Adrenal gland (tissue), 12 donors: ENCODE measurements around the gene MTNR1A. TPM values are rescaled to one million over a fixed set of nuclear protein-coding genes. Genes with fewer than 3 reads are reported as not detected.

Experiments
- DNase-seq, 7 donors: peaks; one replicate each; pipeline ENCODE4 v3.0.0-alpha.2; 2019 to 2020
- H3K27ac ChIP-seq, 5 donors: fragments of 200-600 bp; sonication (generic) in 4 of 5; 1 replicate in 3 of 5; 2 replicates in 2 of 5; pipeline versions ENCODE4 v1.5.1 to v1.8.0; 2016 to 2020; ENCODE audit warnings: mild to moderate bottlenecking in 1 of 5
- H3K27me3 ChIP-seq: fragments of 200-600 bp; 2 replicates; pipeline ENCODE4 v1.8.0; 2021
- H3K36me3 ChIP-seq, 2 donors: fragments of 200-600 bp; replicated peaks in 1 of 2; 1 replicate in 1 of 2; 2 replicates in 1 of 2; pipeline versions ENCODE4 v1.5.1 to v1.8.0; 2018 to 2022
- H3K4me1 ChIP-seq, 2 donors: fragments of 200-600 bp; replicated peaks in 1 of 2; 1 replicate in 1 of 2; 2 replicates in 1 of 2; pipeline versions ENCODE4 v1.5.1 to v1.8.0; 2018 to 2021
- H3K4me3 ChIP-seq, 4 donors: fragments of 200-600 bp; sonication (generic) in 3 of 4; one replicate each; pipeline ENCODE4 v1.5.1; 2016 to 2018
- H3K9me3 ChIP-seq, 3 donors: fragments of 200-600 bp; sonication (generic) in 1 of 3; replicated peaks in 1 of 3; 1 replicate in 2 of 3; 2 replicates in 1 of 3; pipeline versions ENCODE4 v1.5.1 to v1.8.0; 2016 to 2021
- POLR2A ChIP-seq, 2 donors: fragments of 450-650 bp; IDR thresholded peaks; one replicate each; pipeline ENCODE4 v1.6.1; 2017; ENCODE audit warnings: antibody characterized with exemption in 2 of 2, mild to moderate bottlenecking in 2 of 2, moderate library complexity in 1 of 2
- WGBS, 4 donors: extraction: QIAGEN DNeasy Blood & Tissue Kit in 2 of 4; methylation state at CpG; one replicate each; pipeline versions ENCODE4 v1.1.5 to v1.1.7; 2013 to 2017; 5-methylcytosine and 5-hydroxymethylcytosine counted together
- intact Hi-C, 2 donors: fragments of 100-400 bp; cut with DNase I; formaldehyde crosslinking; loops; one replicate each; pipeline versions ENCODE4 v1.14.1 to v1.15.0; 2022 to 2023
- polyA plus RNA-seq, 3 donors: library from polyadenylated mRNA; stranded (reverse); fragments of 200-250 nt in 2 of 3; fragments of 350-450 nt in 1 of 3; fragmentation: Illumina TruSeq in 1 of 3; extraction: RNeasy Lipid Tissue Mini Kit (QIAGEN cat#74804) in 1 of 3; gene quantifications; one replicate each; pipeline ENCODE4 v1.2.3, GENCODE V29; 2013 to 2014
- total RNA-seq, 9 donors: library from RNA; depleted of rRNA in 4 of 9; stranded (reverse); fragments of >200 nt in 4 of 9; fragments of 120-200 nt in 1 of 9; fragmentation: NEBNext Ultra II Directional in 1 of 9; extraction: Animal tissue kit (Norgen Biotek cat#: 25700) in 1 of 9; gene quantifications; one replicate each; pipeline versions ENCODE4 v1.1.0 to v1.2.4, GENCODE V29; 2013 to 2023
- TF ChIP-seq, protein P1 (sequence below), 6 experiments: fragments of 450-650 bp in 4 of 6; fragments of 200-600 bp in 2 of 6; sonication (generic) in 1 of 6; IDR thresholded peaks; 1 replicate in 5 of 6; 2 replicates in 1 of 6; pipeline versions ENCODE4 v1.5.1 to v1.8.0; 2016 to 2021; ENCODE audit warnings: antibody characterized with exemption in 6 of 6, mild to moderate bottlenecking in 2 of 6, moderate library complexity in 1 of 6
- donor health status: healthy with polysubstance abuse.
- donor health status: Bipolar disorder and iron deficiency.
- donor health status: DM: yes; HTN: yes; CAD: no.
- donor health status: DM: no; HTN: no; CAD: no.
- donor health status: DM: no; HTN: no; CAD: no.
- donor health status: DM: yes; HTN: yes; CAD: no.

MTNR1A gene
- total and polyA plus RNA-seq, 12 donors: not detected

DNA sequence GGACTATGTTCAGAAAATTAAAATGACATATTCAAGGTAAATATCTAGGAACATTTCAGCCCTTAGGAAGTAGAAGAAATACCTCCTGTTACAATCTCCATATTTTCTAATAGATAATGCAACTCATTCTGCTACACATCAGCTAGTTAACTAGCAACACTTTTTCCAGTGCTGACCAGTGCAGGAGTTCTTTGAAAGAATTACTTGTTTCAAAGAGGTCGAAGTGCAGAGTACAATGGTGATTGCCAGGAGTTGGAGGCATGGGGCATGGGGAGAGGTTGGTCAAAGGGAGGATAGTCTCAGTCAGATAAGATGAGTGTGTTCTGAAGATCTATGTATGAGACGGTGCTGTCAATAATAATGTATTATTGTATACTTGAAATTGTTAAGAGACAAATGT is 53.1 kb downstream of the MTNR1A start:
- Histone ChIP-seq H3K36me3 (no peaks in the 10 kb centered on the region), H3K9me3 (no peaks in the 10 kb centered on the region), H3K27ac (no peak overlapping the region), H3K4me1 (no peaks in the 10 kb centered on the region), H3K4me3 (no peak overlapping the region), H3K27me3 (no peaks in the 10 kb centered on the region)
- TF ChIP-seq POLR2A (IDR thresholded peaks at IDR 0.05): no peak
- TF ChIP-seq, protein P1, sequence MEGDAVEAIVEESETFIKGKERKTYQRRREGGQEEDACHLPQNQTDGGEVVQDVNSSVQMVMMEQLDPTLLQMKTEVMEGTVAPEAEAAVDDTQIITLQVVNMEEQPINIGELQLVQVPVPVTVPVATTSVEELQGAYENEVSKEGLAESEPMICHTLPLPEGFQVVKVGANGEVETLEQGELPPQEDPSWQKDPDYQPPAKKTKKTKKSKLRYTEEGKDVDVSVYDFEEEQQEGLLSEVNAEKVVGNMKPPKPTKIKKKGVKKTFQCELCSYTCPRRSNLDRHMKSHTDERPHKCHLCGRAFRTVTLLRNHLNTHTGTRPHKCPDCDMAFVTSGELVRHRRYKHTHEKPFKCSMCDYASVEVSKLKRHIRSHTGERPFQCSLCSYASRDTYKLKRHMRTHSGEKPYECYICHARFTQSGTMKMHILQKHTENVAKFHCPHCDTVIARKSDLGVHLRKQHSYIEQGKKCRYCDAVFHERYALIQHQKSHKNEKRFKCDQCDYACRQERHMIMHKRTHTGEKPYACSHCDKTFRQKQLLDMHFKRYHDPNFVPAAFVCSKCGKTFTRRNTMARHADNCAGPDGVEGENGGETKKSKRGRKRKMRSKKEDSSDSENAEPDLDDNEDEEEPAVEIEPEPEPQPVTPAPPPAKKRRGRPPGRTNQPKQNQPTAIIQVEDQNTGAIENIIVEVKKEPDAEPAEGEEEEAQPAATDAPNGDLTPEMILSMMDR (IDR thresholded peaks at IDR 0.05): no peak
- intact Hi-C loops: no loop called here
- no peak for DNase-seq
- 56 to 78% (median 65%) methylated on average over 2 of the region's 2 CpGs for WGBS, 4 donors

DNA sequence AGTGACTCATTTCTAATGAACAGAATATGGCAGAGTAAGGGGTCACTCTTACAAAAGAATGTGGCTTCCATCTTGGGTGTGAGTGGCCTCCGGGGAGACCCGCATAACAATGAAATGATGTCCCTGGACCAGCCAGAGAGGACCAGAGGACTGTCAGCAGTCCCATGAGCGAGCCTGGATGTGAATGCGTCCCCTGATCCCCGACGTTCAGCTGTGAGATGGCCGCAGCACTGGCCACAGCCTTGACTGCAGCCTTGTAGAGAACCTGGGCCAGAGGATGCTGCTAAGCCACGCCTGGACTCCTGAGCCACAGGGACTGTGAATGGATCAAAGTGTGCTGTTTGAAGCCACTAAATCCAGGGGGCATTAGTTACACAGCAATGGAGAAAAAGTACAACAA is 53.8 kb downstream of the MTNR1A start:
- no peaks in the 10 kb centered on the region for H3K36me3 ChIP-seq
- no peaks in the 10 kb centered on the region for H3K9me3 ChIP-seq
- no peaks in the 10 kb centered on the region for H3K27me3 ChIP-seq
- H3K4me1 ChIP-seq: no peaks in the 10 kb centered on the region
- no peak overlapping the region for H3K4me3 ChIP-seq
- no peak for DNase-seq
- no peak for TF ChIP-seq POLR2A (IDR thresholded peaks at IDR 0.05)
- TF ChIP-seq, protein P1 (IDR thresholded peaks at IDR 0.05): no peak
- WGBS, 4 donors: 54 to 79% (median 73%) methylated on average over 3 to 8 of the region's 8 CpGs
- intact Hi-C loops: no loop called here
- no peak overlapping the region for H3K27ac ChIP-seq

DNA sequence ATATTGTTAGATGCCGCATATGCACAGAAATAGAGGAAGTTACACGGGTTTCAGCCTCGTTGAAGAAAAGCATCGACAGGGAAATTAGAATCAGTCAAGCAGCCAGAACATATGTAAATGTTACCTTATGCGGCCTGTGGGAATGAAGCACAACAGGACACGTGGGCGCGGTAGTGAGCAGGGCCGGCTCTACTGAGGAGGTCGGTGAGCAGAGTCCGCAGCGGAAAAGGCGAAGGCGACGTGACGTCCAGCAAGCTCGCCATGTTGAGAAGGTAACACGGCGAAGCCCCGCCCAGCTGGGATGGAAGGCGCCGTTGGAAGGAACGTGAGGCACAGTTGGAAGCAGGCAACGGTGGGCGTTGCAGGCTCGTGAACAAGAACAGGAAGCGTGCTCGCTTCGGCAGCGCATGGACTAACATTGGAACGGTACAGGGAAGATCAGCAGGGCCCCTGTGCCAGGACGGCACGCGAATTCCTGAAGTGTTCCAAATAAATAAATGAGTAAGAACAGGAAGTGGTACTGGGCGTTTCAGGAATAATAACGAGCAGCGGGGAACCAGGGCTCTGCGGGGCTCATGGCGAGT is 54.6 kb downstream of the MTNR1A start:
- no peaks in the 10 kb centered on the region for H3K4me1 ChIP-seq
- no peaks in the 10 kb centered on the region for H3K36me3 ChIP-seq
- no peak overlapping the region for H3K27ac ChIP-seq
- no peak for DNase-seq
- TF ChIP-seq, protein P1 (IDR thresholded peaks at IDR 0.05): no peak
- no peak for TF ChIP-seq POLR2A (IDR thresholded peaks at IDR 0.05)
- 74 to 85% (median 82%) methylated on average over 39 of the region's 39 CpGs for WGBS, 4 donors
- H3K27me3 ChIP-seq: no peaks in the 10 kb centered on the region
- intact Hi-C loops: no loop called here
- no peaks in the 10 kb centered on the region for H3K9me3 ChIP-seq
- H3K4me3 ChIP-seq: no peak overlapping the region

DNA sequence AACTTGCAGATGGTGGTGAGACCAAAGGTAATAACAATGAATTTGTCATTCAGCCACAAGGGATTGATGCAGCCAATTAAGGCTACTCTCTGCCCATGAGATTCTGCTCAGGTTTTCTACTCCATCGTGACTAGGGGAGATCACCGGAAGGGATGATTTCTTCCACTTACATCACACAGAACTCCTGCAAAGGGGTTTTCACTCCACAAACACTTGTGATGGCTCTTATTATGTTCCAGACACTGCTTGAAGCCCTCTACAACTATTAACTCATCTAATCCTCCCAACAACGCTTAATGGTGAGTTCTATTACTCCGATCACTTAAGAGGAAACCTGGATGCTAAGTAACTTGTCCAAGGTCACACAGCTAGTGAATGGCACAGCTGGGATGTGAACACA is 55.9 kb downstream of the MTNR1A start:
- Histone ChIP-seq H3K4me3 (no peak overlapping the region), H3K9me3 (no peaks in the 10 kb centered on the region), H3K36me3 (no peaks in the 10 kb centered on the region), H3K27ac (no peak overlapping the region), H3K4me1 (no peaks in the 10 kb centered on the region), H3K27me3 (no peaks in the 10 kb centered on the region)
- DNase-seq: no peak
- TF ChIP-seq, protein P1 (IDR thresholded peaks at IDR 0.05): no peak
- no peak for TF ChIP-seq POLR2A (IDR thresholded peaks at IDR 0.05)
- 81 to 86% (median 82%) methylated on average over 4 of the region's 4 CpGs for WGBS, 4 donors
- intact Hi-C loops: no loop called here
